Liver (tissue), 3 donors: ENCODE results near the gene IL1RAPL2.

Experiments
- EGR1 ChIP-seq, 2 donors: IDR thresholded peaks; 2 replicates each; pipeline ENCODE4 v1.6.1; 2016 to 2018; ENCODE audit warnings: antibody characterized with exemption in 2 of 2, low read depth in 2 of 2
- JUND ChIP-seq, 2 donors: IDR thresholded peaks; 2 replicates each; pipeline ENCODE4 v1.6.1; 2016; ENCODE audit warnings: antibody characterized with exemption in 2 of 2
- NR2F2 ChIP-seq: IDR thresholded peaks from 2 replicates; pipeline ENCODE4 v1.6.1; 2016; ENCODE audit warnings: antibody characterized with exemption
- TAF1 ChIP-seq: conservative IDR thresholded peaks from 2 replicates; pipeline ENCODE4 v1.6.1; 2016; ENCODE audit warnings: antibody characterized with exemption, mild to moderate bottlenecking
- TF ChIP-seq, protein P1 (sequence below): fragments of 150-350 bp; IDR thresholded peaks from 2 replicates; pipeline ENCODE4 v1.5.1; 2017; ENCODE audit warnings: improper control_type of control experiment, low read depth, low read length; ENCODE audit not compliant: missing input control
- TF ChIP-seq, protein P2 (sequence below): IDR thresholded peaks from 2 replicates; pipeline ENCODE4 v1.6.1; 2016; ENCODE audit warnings: antibody characterized with exemption
- donor health status: healthy.
- donor health status: healthy.

- TF ChIP-seq, protein P1, sequence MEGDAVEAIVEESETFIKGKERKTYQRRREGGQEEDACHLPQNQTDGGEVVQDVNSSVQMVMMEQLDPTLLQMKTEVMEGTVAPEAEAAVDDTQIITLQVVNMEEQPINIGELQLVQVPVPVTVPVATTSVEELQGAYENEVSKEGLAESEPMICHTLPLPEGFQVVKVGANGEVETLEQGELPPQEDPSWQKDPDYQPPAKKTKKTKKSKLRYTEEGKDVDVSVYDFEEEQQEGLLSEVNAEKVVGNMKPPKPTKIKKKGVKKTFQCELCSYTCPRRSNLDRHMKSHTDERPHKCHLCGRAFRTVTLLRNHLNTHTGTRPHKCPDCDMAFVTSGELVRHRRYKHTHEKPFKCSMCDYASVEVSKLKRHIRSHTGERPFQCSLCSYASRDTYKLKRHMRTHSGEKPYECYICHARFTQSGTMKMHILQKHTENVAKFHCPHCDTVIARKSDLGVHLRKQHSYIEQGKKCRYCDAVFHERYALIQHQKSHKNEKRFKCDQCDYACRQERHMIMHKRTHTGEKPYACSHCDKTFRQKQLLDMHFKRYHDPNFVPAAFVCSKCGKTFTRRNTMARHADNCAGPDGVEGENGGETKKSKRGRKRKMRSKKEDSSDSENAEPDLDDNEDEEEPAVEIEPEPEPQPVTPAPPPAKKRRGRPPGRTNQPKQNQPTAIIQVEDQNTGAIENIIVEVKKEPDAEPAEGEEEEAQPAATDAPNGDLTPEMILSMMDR = no peak
- no peak for TF ChIP-seq NR2F2
- TF ChIP-seq, protein P2, sequence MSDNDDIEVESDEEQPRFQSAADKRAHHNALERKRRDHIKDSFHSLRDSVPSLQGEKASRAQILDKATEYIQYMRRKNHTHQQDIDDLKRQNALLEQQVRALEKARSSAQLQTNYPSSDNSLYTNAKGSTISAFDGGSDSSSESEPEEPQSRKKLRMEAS = no peak
- no peak for TF ChIP-seq EGR1 (IDR thresholded peaks at IDR 0.05; ENCODE audit: low read depth in 2 of 2)
- TF ChIP-seq TAF1 = no peak
- no peak for TF ChIP-seq JUND (IDR thresholded peaks at IDR 0.05)
These were observed 554.5 kb downstream of the IL1RAPL2 start for GRCh38 chrX:105120463-105120862.
